Fibroblast of pulmonary artery (primary cell): ENCODE data around the gene INPP4B.
A peak's percentile ranks its signal among the peaks of the same experiment; 100 is the strongest.

Source experiments
- DNase-seq: peaks from one replicate; pipeline ENCODE4 v3.0.0-alpha.2; 2010; ENCODE audit warnings: low read depth
- H3K4me3 ChIP-seq: replicated peaks from 2 replicates; pipeline ENCODE4 v1.5.1; 2011; ENCODE audit warnings: low read depth, mild to moderate bottlenecking, control low read depth, low read length, moderate library complexity
- TF ChIP-seq, protein P1 (sequence below): IDR thresholded peaks from 2 replicates; pipeline ENCODE4 v1.5.1; 2011; ENCODE audit warnings: mild to moderate bottlenecking, control low read depth, low read length, inconsistent platforms; ENCODE audit errors: missing control alignments

INPP4B gene

DNA sequence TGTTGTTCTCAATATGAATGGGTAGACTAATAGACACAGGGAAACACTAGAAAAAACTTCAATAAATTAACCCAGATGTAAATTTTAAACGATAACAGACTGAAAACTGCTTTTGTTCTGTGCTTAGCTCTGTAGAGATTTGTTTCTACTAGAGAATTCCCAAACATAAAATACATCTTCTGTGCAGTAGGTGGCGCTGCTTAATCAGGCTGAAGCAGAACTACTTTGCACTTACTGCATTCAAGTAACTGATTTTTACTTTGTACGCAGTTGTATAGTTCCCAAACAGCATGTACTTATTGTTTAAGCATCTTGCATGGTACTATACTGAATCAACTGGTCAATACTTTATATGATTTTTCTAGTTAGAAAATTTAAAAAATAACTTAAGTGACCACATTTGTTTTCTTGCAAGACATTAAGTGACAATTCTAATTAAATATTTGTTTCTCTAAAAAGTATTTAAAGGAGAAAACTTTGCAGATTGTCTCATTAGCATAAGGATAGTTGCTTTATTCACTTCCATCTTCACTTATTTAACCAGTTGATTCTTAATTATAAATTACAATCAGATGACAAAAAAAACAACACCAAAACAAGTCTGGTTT, 719.1 kb downstream of the INPP4B start:
- TF ChIP-seq, protein P1, sequence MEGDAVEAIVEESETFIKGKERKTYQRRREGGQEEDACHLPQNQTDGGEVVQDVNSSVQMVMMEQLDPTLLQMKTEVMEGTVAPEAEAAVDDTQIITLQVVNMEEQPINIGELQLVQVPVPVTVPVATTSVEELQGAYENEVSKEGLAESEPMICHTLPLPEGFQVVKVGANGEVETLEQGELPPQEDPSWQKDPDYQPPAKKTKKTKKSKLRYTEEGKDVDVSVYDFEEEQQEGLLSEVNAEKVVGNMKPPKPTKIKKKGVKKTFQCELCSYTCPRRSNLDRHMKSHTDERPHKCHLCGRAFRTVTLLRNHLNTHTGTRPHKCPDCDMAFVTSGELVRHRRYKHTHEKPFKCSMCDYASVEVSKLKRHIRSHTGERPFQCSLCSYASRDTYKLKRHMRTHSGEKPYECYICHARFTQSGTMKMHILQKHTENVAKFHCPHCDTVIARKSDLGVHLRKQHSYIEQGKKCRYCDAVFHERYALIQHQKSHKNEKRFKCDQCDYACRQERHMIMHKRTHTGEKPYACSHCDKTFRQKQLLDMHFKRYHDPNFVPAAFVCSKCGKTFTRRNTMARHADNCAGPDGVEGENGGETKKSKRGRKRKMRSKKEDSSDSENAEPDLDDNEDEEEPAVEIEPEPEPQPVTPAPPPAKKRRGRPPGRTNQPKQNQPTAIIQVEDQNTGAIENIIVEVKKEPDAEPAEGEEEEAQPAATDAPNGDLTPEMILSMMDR, result peak; percentile 84
- DNase-seq, result peak; percentile 90
- H3K4me3 ChIP-seq, result no peak overlapping the region

DNA sequence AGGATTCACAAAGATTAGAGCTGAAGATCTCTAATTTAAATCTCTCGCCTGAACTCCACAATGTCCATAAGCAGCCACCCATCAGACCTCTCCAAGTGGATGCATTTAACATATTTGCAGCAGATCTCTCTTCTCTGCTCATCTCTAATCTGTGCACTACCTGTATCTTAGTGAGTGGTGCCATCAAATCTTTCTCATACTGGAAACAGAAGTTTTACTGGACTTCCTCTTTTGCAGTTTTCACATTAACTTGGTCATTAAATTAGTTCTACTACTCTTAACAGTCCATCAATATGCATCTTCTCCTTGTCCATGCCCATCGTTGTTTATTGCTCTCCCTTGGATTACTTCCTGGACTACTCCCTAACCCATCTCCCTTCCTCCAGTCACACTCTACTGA, 721.2 kb downstream of the INPP4B start:
- no peak for DNase-seq
- H3K4me3 ChIP-seq, result no peak overlapping the region
- TF ChIP-seq, protein P1, result no peak

GRCh38 chr4:142121448-142122350, 724.4 kb downstream of the INPP4B start:
- TF ChIP-seq, protein P1, result no peak
- peak; percentile 67 for DNase-seq
- no peak overlapping the region for H3K4me3 ChIP-seq

DNA sequence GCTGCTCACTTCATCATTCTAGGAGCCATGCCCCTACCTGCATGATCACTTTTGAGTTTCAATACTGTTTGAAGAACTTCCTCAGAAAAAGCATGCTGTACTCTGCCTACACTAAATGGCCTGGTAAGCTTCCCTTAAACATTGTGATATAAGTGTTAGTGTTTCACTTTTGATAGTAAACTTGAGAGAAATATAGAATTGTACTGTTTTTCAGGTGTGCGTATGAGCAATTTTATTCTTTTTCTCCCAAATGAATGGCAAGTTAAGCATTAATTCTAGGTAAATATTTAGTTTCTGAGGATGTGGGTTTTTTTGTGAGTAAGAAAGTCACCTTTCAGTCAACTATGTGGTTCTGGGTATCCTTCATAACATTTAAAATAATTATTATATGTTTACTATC, 725.2 kb downstream of the INPP4B start:
- TF ChIP-seq, protein P1, result no peak
- no peak for DNase-seq
- H3K4me3 ChIP-seq, result no peak overlapping the region

GRCh38 chr4:142112451-142112850, 733.6 kb downstream of the INPP4B start:
- H3K4me3 ChIP-seq, result no peak overlapping the region
- TF ChIP-seq, protein P1, result no peak
- DNase-seq, result peak; percentile 75

DNA sequence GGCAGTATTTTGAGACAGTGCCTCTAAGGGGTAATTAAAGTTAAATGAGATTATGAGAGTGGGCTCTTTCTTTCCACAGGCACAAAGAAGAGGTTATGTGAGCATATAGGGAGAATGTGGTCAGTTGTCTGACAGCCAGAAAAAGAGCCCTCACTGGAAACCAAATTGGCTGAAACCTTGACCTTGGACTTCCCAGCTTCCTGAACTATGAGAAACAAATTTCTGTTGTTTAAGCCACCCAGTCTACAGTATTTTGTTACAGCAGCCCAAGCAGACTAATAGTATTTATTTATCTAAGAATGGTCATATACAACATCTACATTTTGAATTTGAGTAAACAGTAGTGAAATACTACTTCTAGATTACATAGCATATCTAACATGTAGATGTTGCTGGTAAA, 736.0 kb downstream of the INPP4B start:
- TF ChIP-seq, protein P1, result no peak
- H3K4me3 ChIP-seq, result no peak overlapping the region
- DNase-seq, result peak; percentile 38
